ENCODE results near the gene TRIP10. TPM values are rescaled to one million over a fixed set of nuclear protein-coding genes. Genes with fewer than 3 reads are reported as not detected.

Gene TRIP10
- total and polyA plus RNA-seq, 10 of the 15 experiments (the other 5 are each of a cell fraction or from before 2014, with no cell fraction given): 0.79 to 54.5 (median 32.5) TPM

- ChIA-PET CTCF (interaction anchor here (0.6 to 2.3 kb wide), 4 partner anchors 13 to 695 kb away, joined by 3 to 18 read pairs (median 4); partner anchors contain the start of gene GPR108), SMC1A (ENCODE audit: uncharacterized antibody, unreplicated experiment) (interaction anchor here (1.0 to 2.3 kb wide), 5 partner anchors 15 to 51 kb away, joined by 3 to 7 read pairs (median 5); partner anchors contain the start of gene TNFSF14), POLR2A (interaction anchor here (0.5 to 1.3 kb wide), 8 partner anchors 8 to 688 kb away, joined by 3 to 6 read pairs (median 4); partner anchors contain the start of gene GPR108), RAD21 (ENCODE audit: unreplicated experiment) (interaction anchor here (2.3 kb wide), 1 partner anchor 16 kb away, joined by 11 read pairs; the partner anchor contains the start of gene GPR108)
- H4K20me1 ChIP-seq (ENCODE audit: control insufficient read depth, insufficient read depth): no peaks in the 10 kb centered on the region
- FAIRE-seq: no peak
- H3K9me3 ChIP-seq (replicated peaks; ENCODE audit: control insufficient read depth, insufficient read depth, low read length): no peaks in the 10 kb centered on the region
- no peaks in the 10 kb centered on the region for H3K79me2 ChIP-seq (ENCODE audit: control insufficient read depth, insufficient read depth, low read length)
- intact Hi-C loops (cut with micrococcal nuclease; ENCODE audit: unreplicated experiment): no loop called here
- BruUV-seq (replicated peaks): no TSS peak
- no peaks in the 10 kb centered on the region for H3K36me3 ChIP-seq (ENCODE audit: control insufficient read depth in 2 of 2, insufficient read depth in 2 of 2, low read length in 1 of 2)
- TF ChIP-seq SREBF2 (IDR thresholded peaks at IDR 0.05; ENCODE audit: low read length) (no peak), RFX5 (IDR thresholded peaks at IDR 0.05; ENCODE audit: low read depth, low read length) (no peak), MXI1 (IDR thresholded peaks at IDR 0.05; ENCODE audit: low read depth, low read length) (no peak), RELA (IDR thresholded peaks at IDR 0.05; ENCODE audit: borderline replicate concordance, partially characterized antibody) (no peak), ESRRA (IDR thresholded peaks at IDR 0.05; ENCODE audit: low read length) (no peak), ASH2L (IDR thresholded peaks at IDR 0.05; ENCODE audit: borderline replicate concordance, low read depth) (no peak), EP300 (IDR thresholded peaks at IDR 0.05; ENCODE audit: borderline replicate concordance in 1 of 2, control insufficient read depth in 1 of 2, low read depth in 2 of 2, low read length in 2 of 2) (no peak), RAD21 (IDR thresholded peaks at IDR 0.05; ENCODE audit: insufficient read depth, low read depth, low read length) (no peak), YBX1 (IDR thresholded peaks at IDR 0.05) (no peak), NBN (IDR thresholded peaks at IDR 0.05) (no peak), WRNIP1 (IDR thresholded peaks at IDR 0.05; ENCODE audit: borderline replicate concordance, low read depth, low read length) (no peak), CREM (IDR thresholded peaks at IDR 0.05; ENCODE audit: low read depth) (no peak), HDAC2 (IDR thresholded peaks at IDR 0.05) (no peak), FOXM1 (IDR thresholded peaks at IDR 0.05; ENCODE audit: low read depth, low read length) (no peak)
- TF ChIP-seq, protein P1, sequence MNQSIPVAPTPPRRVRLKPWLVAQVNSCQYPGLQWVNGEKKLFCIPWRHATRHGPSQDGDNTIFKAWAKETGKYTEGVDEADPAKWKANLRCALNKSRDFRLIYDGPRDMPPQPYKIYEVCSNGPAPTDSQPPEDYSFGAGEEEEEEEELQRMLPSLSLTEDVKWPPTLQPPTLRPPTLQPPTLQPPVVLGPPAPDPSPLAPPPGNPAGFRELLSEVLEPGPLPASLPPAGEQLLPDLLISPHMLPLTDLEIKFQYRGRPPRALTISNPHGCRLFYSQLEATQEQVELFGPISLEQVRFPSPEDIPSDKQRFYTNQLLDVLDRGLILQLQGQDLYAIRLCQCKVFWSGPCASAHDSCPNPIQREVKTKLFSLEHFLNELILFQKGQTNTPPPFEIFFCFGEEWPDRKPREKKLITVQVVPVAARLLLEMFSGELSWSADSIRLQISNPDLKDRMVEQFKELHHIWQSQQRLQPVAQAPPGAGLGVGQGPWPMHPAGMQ (IDR thresholded peaks at IDR 0.05; ENCODE audit: borderline replicate concordance): no peak
- peaks cover 32% of the 10 kb centered on the region for H3K4me1 ChIP-seq (ENCODE audit: control insufficient read depth, insufficient read depth, low read length)
- no peak overlapping the region for H2AFZ ChIP-seq (ENCODE audit: control insufficient read depth, low read depth, low read length)
- ATAC-seq: no peak
- H3K27ac ChIP-seq (ENCODE audit: control insufficient read depth, insufficient read depth): peak overlapping the region; percentile 60
- H3K4me3 ChIP-seq: no peak overlapping the region
- no peak overlapping the region; the same call in 1 of the 2 replicates for H3K4me2 ChIP-seq (ENCODE audit: control insufficient read depth, insufficient read depth)
- H3K9ac ChIP-seq (ENCODE audit: control insufficient read depth, insufficient read depth, low read length): no peak overlapping the region
- no peaks in the 10 kb centered on the region for H3K27me3 ChIP-seq (replicated peaks in 1 of 2; ENCODE audit: control insufficient read depth in 2 of 2, insufficient read depth in 2 of 2, low read length in 1 of 2)
- no peak for DNase-seq (ENCODE audit: low read depth, low spot score)
- in situ Hi-C loops (cut with MboI): no loop called here
Observed at GRCh38 chr19:6721138-6721474, 18.4 kb upstream of the TRIP10 start.

All from GM12878 (cell line).